PC-9 (cell line): ENCODE measurements around the gene LRP1-AS.

ENCODE experiments used
- CTCF ChIP-seq: fragments of 200-600 bp; sonication (generic); conservative IDR thresholded peaks from 2 replicates; pipeline ENCODE4 v1.6.1; 2017; ENCODE audit warnings: mixed run types, antibody characterized with exemption, mild to moderate bottlenecking, moderate library complexity
- EZH2 ChIP-seq: fragments of 200-600 bp; sonication (generic); IDR thresholded peaks from 2 replicates; pipeline ENCODE4 v1.8.0; 2017; ENCODE audit warnings: antibody characterized with exemption, low read depth

- no peak for TF ChIP-seq CTCF
- TF ChIP-seq EZH2, result no peak
These were observed 11.9 kb upstream of the LRP1-AS start for GRCh38 chr12:57159311-57159710.
